Measurements from ENCODE around the gene BMAL2.

DNA sequence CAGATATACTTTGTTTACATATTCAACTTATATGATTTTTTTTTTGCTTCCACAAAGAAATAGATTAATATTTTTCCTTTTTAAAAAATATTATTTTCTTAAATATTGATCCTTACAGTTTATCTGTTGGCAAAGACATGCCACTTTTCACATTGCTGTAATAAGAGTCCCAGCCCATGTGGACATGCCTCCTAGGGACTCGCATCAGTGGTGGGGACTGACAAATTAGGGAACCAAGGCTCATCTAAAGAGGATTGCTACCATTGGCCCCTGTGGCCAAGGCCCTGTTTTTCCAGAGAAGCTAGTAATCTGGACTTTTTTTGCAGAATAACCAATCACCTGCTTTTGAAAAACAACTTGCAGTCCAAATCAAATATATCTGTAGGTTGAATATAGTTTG lies 27.8 kb upstream of the BMAL2 start:
- TF ChIP-seq, protein P1, sequence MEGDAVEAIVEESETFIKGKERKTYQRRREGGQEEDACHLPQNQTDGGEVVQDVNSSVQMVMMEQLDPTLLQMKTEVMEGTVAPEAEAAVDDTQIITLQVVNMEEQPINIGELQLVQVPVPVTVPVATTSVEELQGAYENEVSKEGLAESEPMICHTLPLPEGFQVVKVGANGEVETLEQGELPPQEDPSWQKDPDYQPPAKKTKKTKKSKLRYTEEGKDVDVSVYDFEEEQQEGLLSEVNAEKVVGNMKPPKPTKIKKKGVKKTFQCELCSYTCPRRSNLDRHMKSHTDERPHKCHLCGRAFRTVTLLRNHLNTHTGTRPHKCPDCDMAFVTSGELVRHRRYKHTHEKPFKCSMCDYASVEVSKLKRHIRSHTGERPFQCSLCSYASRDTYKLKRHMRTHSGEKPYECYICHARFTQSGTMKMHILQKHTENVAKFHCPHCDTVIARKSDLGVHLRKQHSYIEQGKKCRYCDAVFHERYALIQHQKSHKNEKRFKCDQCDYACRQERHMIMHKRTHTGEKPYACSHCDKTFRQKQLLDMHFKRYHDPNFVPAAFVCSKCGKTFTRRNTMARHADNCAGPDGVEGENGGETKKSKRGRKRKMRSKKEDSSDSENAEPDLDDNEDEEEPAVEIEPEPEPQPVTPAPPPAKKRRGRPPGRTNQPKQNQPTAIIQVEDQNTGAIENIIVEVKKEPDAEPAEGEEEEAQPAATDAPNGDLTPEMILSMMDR (IDR thresholded peaks at IDR 0.05 in 4 of 5, conservative IDR thresholded peaks at IDR 0.05 in 1 of 5) = no peak
- no peak for TF ChIP-seq POLR2A (IDR thresholded peaks at IDR 0.05)

Measured in gastrocnemius medialis (tissue), 4 donors.